Measurements from ENCODE around the gene IQSEC3. TPM values are rescaled to one million over a fixed set of nuclear protein-coding genes. Genes with fewer than 3 reads are reported as not detected.
"Not testable (repeated sequence)": the region's sequence is repeated elsewhere in the genome, so short reads cannot be mapped to it uniquely, and the experiment has no call there.

The IQSEC3 gene
- total RNA-seq, 1 donor from 2014 or later: 4.6 TPM

DNA sequence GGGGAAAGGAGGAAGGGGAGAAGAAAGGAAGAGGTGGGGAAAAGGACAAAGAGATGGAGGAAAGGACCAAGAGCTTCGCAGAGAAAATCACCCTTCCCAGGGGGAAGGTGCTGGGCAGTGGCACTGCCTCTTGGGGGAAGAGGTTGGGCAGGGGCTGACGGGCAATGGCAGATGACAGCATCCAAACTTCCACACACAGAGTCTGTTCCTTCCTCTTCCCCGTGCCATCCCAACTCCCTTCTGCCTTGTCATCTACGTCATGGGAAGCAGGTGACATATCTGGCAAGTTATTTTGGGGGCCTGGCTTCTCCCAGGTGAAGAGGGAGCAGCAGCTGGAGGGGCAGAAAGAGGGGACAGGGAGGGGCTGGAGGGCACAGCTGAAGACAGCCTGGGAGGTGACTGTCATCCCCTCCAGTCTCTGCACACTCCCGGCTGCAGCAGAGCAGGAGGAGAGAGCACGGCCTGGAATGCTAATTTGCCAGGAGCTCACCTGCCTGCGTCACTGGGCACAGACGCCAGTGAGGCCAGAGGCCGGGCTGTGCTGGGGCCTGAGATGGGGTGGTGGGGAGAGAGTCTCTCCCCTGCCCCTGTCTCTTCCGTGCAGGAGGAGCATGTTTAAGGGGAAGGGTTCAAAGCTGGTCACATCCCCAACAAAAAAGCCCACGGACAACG lies 43.9 kb upstream of the IQSEC3 start:
- no peak overlapping the region for H3K4me3 ChIP-seq
- no peaks in the 10 kb centered on the region for H3K9me3 ChIP-seq
- ATAC-seq (peak; percentile 50), DNase-seq (peak; percentile 60)
- H3K36me3 ChIP-seq: peaks cover 24% of the 10 kb centered on the region
- TF ChIP-seq, protein P1, sequence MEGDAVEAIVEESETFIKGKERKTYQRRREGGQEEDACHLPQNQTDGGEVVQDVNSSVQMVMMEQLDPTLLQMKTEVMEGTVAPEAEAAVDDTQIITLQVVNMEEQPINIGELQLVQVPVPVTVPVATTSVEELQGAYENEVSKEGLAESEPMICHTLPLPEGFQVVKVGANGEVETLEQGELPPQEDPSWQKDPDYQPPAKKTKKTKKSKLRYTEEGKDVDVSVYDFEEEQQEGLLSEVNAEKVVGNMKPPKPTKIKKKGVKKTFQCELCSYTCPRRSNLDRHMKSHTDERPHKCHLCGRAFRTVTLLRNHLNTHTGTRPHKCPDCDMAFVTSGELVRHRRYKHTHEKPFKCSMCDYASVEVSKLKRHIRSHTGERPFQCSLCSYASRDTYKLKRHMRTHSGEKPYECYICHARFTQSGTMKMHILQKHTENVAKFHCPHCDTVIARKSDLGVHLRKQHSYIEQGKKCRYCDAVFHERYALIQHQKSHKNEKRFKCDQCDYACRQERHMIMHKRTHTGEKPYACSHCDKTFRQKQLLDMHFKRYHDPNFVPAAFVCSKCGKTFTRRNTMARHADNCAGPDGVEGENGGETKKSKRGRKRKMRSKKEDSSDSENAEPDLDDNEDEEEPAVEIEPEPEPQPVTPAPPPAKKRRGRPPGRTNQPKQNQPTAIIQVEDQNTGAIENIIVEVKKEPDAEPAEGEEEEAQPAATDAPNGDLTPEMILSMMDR (IDR thresholded peaks at IDR 0.05): no peak
- H3K4me1 ChIP-seq: peaks cover 15% of the 10 kb centered on the region
- H3K27me3 ChIP-seq: no peaks in the 10 kb centered on the region
- intact Hi-C loops (cut with DNase I): no loop called here
- no peak overlapping the region for H3K27ac ChIP-seq

GRCh38 chr12:27904-28303 lies 38.7 kb upstream of the IQSEC3 start:
- H3K36me3 ChIP-seq; H3K4me1 ChIP-seq; DNase-seq; H3K27me3 ChIP-seq; H3K27ac ChIP-seq; intact Hi-C loops (cut with DNase I); H3K9me3 ChIP-seq; H3K4me3 ChIP-seq; ATAC-seq: not testable (repeated sequence)

- H3K27ac ChIP-seq; ATAC-seq; H3K9me3 ChIP-seq; DNase-seq; H3K4me3 ChIP-seq; H3K4me1 ChIP-seq; intact Hi-C loops (cut with DNase I); H3K36me3 ChIP-seq: not testable (repeated sequence)
- peaks cover 13% of the 10 kb centered on the region for H3K27me3 ChIP-seq
Observed at GRCh38 chr12:38775-39174, 27.8 kb upstream of the IQSEC3 start.

DNA sequence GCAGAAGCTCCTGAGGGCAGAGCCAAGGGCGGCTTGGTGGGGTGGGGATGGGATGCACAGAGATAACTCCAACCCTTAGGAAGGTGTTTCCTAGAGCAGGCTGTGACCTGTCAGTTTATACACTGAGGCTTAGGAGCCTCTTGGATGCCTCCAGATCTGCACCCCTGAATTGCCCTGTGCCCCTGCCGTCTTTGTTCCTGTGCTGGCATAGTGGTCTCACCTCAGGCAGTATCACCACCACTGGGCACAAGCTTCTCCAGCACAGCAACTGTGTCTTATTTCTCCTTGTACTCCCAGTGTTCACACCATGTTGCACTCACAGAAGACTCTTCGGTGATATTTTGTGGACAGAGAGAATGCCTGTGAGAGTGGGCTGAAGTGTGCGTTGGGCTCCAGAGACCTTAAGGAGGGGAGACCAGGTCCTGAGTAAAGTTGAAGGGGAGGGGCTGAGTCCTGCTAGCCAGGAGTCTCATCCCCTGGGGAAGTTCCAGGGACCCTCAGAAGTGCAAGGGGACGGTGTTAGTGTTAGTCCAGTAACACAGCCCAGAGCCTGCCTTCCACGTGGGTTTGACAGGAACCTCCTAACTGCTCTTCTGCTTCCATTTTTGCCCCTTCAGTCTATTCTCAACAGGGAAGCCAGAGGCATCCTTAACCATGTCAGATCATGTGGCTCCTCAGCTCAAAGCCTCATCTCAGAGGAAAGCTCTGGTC lies 26.9 kb upstream of the IQSEC3 start:
- intact Hi-C loops (cut with DNase I); H3K9me3 ChIP-seq: not testable (repeated sequence)

DNA sequence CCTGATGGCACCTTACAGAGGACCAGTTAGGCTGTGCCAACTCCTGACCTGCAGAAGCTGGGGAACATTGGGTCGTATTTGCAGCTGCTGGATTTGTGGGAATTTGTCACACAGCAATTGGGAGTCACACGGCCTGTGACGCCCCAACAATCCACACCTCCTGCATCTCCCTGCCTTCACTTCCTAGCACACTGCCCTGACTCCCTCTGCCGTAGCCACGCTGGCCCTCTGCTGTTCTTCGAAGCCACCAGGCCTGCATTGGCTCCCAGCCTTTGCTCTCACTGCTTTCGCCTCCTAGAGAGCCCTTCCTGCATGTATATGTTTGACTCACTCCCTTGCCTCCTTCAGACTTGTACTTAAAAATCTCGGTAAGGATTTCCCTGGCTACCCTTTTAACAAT lies 22.2 kb upstream of the IQSEC3 start:
- H3K27me3 ChIP-seq; DNase-seq; H3K36me3 ChIP-seq; intact Hi-C loops (cut with DNase I); ATAC-seq; H3K27ac ChIP-seq; H3K4me1 ChIP-seq; H3K4me3 ChIP-seq; H3K9me3 ChIP-seq: not testable (repeated sequence)

More for the DNA sequence above, 26.9 kb upstream of the IQSEC3 start:
- DNase-seq, H3K4me1 ChIP-seq, H3K4me3 ChIP-seq, H3K27ac ChIP-seq, ATAC-seq, H3K36me3 ChIP-seq: not testable (repeated sequence)
- peaks cover 13% of the 10 kb centered on the region for H3K27me3 ChIP-seq

- H3K27ac ChIP-seq; H3K27me3 ChIP-seq; H3K9me3 ChIP-seq; DNase-seq; intact Hi-C loops (cut with DNase I); H3K36me3 ChIP-seq; H3K4me3 ChIP-seq; H3K4me1 ChIP-seq: not testable (repeated sequence)
- peak; percentile 37 for ATAC-seq
Observed at GRCh38 chr12:45235-45990, 21.2 kb upstream of the IQSEC3 start.

GRCh38 chr12:45991-46358 lies 20.6 kb upstream of the IQSEC3 start:
- H3K36me3 ChIP-seq; H3K9me3 ChIP-seq; intact Hi-C loops (cut with DNase I); H3K4me1 ChIP-seq; H3K27ac ChIP-seq; H3K27me3 ChIP-seq; DNase-seq; H3K4me3 ChIP-seq: not testable (repeated sequence)
- ATAC-seq: peak; percentile 89

DNA sequence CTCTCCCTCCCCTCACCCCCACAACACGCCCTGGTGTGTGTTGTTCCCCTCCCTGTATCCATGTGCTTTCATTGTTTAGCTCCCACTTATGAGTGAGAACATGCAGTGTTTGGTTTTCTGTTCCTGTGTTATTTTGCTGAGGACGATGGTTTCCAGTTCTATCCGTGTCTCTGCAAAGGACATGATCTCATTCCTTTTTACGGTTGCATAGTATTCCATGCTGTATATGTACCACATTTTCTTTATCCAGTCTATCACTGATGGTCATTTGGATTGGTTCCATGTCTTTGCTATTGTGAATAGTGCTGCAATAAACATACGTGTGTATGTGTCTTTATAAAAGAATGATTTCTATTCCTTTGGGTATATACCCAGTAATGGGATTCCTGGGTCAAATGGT lies 20.0 kb upstream of the IQSEC3 start:
- H3K4me1 ChIP-seq; H3K36me3 ChIP-seq; H3K4me3 ChIP-seq; H3K27ac ChIP-seq; DNase-seq; intact Hi-C loops (cut with DNase I); H3K9me3 ChIP-seq; H3K27me3 ChIP-seq; ATAC-seq: not testable (repeated sequence)

DNA sequence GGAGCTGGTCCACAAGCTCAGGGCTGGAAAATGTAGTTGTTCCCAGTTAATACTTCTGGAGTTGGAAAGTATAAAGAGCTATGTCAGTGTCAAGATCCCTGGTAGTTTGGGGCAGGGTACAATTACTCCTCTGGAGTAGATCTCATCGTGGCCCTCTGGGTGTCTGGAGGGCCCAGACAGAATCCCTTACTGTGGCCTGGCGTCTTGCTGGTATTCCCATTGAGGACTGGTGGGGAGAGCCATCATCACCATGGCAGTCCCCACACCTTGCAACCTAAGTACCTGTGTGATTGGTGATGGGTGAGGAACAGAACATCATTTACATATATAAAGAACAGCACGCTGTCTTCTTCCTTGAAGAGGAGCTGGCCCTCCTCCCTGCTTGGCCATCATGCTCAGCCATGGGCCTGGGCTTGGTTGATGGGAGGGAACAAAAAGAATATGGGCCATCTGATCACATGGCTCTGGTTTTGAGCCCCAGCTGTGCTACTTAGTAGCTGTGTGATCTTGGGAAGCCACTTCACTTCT lies 18.8 kb upstream of the IQSEC3 start:
- intact Hi-C loops (cut with DNase I); H3K4me3 ChIP-seq: not testable (repeated sequence)

DNA sequence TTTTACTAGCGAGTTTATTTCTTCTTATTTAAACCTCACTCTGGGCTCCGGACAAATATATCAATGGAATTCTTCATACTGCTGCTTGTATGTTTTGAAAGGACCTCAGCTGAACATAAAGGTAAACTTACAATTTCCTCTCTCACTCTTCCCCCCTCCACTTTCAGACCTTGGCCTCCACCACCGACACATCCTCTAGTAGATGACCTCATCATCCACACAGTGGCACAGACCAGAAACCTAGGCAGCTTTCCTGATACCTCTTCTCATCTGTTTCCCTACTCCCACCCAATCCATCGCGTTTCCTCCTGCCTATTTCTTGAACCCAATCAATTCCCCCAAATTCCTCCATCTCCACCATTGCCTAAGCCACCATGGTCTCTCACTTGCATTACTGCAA lies 17.4 kb upstream of the IQSEC3 start:
- H3K4me1 ChIP-seq; H3K9me3 ChIP-seq; H3K27ac ChIP-seq; DNase-seq; H3K36me3 ChIP-seq; intact Hi-C loops (cut with DNase I); ATAC-seq; H3K4me3 ChIP-seq: not testable (repeated sequence)
- peaks cover 15% of the 10 kb centered on the region for H3K27me3 ChIP-seq

More for the DNA sequence above, 18.8 kb upstream of the IQSEC3 start:
- H3K4me1 ChIP-seq, H3K36me3 ChIP-seq, DNase-seq, H3K27me3 ChIP-seq, H3K9me3 ChIP-seq, H3K27ac ChIP-seq: not testable (repeated sequence)
- peak; percentile 16 for ATAC-seq

- H3K27ac ChIP-seq; H3K36me3 ChIP-seq; H3K4me3 ChIP-seq; H3K9me3 ChIP-seq; DNase-seq; H3K4me1 ChIP-seq; intact Hi-C loops (cut with DNase I): not testable (repeated sequence)
- peak; percentile 29 for ATAC-seq
- H3K27me3 ChIP-seq: peaks cover 31% of the 10 kb centered on the region
Observed at GRCh38 chr12:51087-51486, 15.5 kb upstream of the IQSEC3 start.

- H3K9me3 ChIP-seq; intact Hi-C loops (cut with DNase I); H3K4me3 ChIP-seq; DNase-seq; H3K36me3 ChIP-seq; H3K27ac ChIP-seq; ATAC-seq; H3K4me1 ChIP-seq: not testable (repeated sequence)
- H3K27me3 ChIP-seq: peaks cover 35% of the 10 kb centered on the region
Observed at GRCh38 chr12:51962-52361, 14.6 kb upstream of the IQSEC3 start.

Measured in upper lobe of right lung (tissue), 1 donor.